ENCODE results near the gene FUT3. TPM values are rescaled to one million over a fixed set of nuclear protein-coding genes. Genes with fewer than 3 reads are reported as not detected.

Gene FUT3
- total and polyA plus RNA-seq, 2 of the 4 experiments (the other 2 are of a cell fraction), result not detected

DNA sequence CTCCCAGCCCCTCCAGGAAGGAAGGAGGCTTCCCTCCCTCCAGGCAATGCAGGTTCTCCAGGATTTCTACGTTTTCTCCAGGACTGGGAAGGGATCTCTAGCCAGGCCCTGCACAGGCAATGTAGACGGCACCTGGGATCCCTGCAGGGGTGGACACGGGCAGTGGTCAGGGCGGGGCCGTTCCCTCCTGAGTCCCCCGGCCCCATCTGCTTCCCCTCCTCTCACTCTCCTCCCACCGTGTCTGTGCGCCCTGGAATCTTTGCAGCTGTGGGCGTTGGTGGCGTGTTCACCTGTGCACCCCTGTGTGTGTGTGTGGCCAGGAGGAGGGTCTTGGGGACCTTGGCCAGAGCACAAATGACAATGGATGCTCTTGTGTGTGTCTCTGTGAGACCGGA is 36.4 kb downstream of the FUT3 start:
- Histone ChIP-seq H3K4ac (ENCODE audit: low read depth, low read length) (no peak overlapping the region), H4K8ac (ENCODE audit: low read depth in 2 of 2, low read length in 2 of 2) (no peak overlapping the region), H2AK9ac (replicated peaks; ENCODE audit: low read depth, low read length, poor library complexity) (no peak overlapping the region), H4K91ac (ENCODE audit: insufficient read depth, low read depth, low read length) (no peak overlapping the region), H3K79me1 (ENCODE audit: low read depth in 1 of 2, low read length in 2 of 2) (no peaks in the 10 kb centered on the region), H3K27ac (ENCODE audit: insufficient read depth, low read length) (no peak overlapping the region), H3K9me1 (ENCODE audit: insufficient read depth, low read length) (no peaks in the 10 kb centered on the region), H2AK5ac (ENCODE audit: low read depth, low read length) (no peak overlapping the region), H3K14ac (replicated peaks; ENCODE audit: low read depth, low read length) (no peak overlapping the region), H3K9me3 (ENCODE audit: control insufficient read depth, insufficient read depth, low read length) (no peaks in the 10 kb centered on the region), H3K4me2 (ENCODE audit: low read depth, low read length) (no peak overlapping the region), H2BK5ac (ENCODE audit: low read depth, low read length, poor library complexity, severe bottlenecking) (no peak overlapping the region), H3K9ac (ENCODE audit: low read depth, low read length) (no peak overlapping the region), H3K27me3 (ENCODE audit: control insufficient read depth, insufficient read depth, low read length) (peaks cover 20% of the 10 kb centered on the region), H2BK20ac (ENCODE audit: low read depth, low read length) (no peak overlapping the region), H2AFZ (replicated peaks; ENCODE audit: low read length, poor library complexity) (no peak overlapping the region), H3K56ac (ENCODE audit: extremely low read depth, insufficient read depth, low read length) (no peak overlapping the region), H4K20me1 (ENCODE audit: insufficient read depth, low read length) (no peaks in the 10 kb centered on the region), H2BK15ac (ENCODE audit: low read depth, low read length) (no peak overlapping the region), H2BK120ac (ENCODE audit: low read depth, low read length) (no peak overlapping the region), H3K23ac (ENCODE audit: low read depth, low read length) (no peak overlapping the region), H3K4me3 (ENCODE audit: insufficient read depth, low read depth, low read length) (no peak overlapping the region), H3K36me3 (ENCODE audit: control insufficient read depth, insufficient read depth, low read length) (no peaks in the 10 kb centered on the region), H4K5ac (ENCODE audit: low read depth, low read length) (no peak overlapping the region), H3K4me1 (ENCODE audit: control insufficient read depth, insufficient read depth, low read length) (no peaks in the 10 kb centered on the region), H3K18ac (ENCODE audit: low read depth, low read length) (no peak overlapping the region)
- TF ChIP-seq, protein P1, sequence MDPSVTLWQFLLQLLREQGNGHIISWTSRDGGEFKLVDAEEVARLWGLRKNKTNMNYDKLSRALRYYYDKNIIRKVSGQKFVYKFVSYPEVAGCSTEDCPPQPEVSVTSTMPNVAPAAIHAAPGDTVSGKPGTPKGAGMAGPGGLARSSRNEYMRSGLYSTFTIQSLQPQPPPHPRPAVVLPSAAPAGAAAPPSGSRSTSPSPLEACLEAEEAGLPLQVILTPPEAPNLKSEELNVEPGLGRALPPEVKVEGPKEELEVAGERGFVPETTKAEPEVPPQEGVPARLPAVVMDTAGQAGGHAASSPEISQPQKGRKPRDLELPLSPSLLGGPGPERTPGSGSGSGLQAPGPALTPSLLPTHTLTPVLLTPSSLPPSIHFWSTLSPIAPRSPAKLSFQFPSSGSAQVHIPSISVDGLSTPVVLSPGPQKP (IDR thresholded peaks at IDR 0.05; ENCODE audit: borderline replicate concordance, low read depth, low read length), result no peak
- TF ChIP-seq RFX5 (IDR thresholded peaks at IDR 0.05; ENCODE audit: low read depth, low read length) (no peak), NFE2L2 (IDR thresholded peaks at IDR 0.05; ENCODE audit: low read depth, low read length) (no peak), MAZ (IDR thresholded peaks at IDR 0.05; ENCODE audit: borderline replicate concordance, low read depth, low read length) (no peak), BHLHE40 (IDR thresholded peaks at IDR 0.05; ENCODE audit: low read depth, low read length) (no peak), CTCF (conservative IDR thresholded peaks at IDR 0.05; ENCODE audit: low read depth, low read length) (no peak), MAFK (IDR thresholded peaks at IDR 0.05; ENCODE audit: low read depth, low read length) (no peak), CHD1 (IDR thresholded peaks at IDR 0.05; ENCODE audit: low read depth, low read length) (no peak), MXI1 (IDR thresholded peaks at IDR 0.05; ENCODE audit: borderline replicate concordance, low read depth, low read length) (no peak), CEBPB (IDR thresholded peaks at IDR 0.05; ENCODE audit: low read depth, low read length) (no peak), SMC3 (IDR thresholded peaks at IDR 0.05; ENCODE audit: low read depth, low read length) (no peak), POLR2A (IDR thresholded peaks at IDR 0.05; ENCODE audit: low read depth, low read length) (no peak), RAD21 (IDR thresholded peaks at IDR 0.05; ENCODE audit: low read length) (no peak), FOS (IDR thresholded peaks at IDR 0.05; ENCODE audit: low read depth, low read length) (no peak), RCOR1 (IDR thresholded peaks at IDR 0.05; ENCODE audit: insufficient replicate concordance, low read length) (no peak)
- ATAC-seq (ENCODE audit: low read depth) (no peak), DNase-seq (no peak)
- no TSS peak for BruUV-seq (replicated peaks)
- in situ Hi-C loops (cut with MboI; ENCODE audit: low sequenced_read_pairs), result no loop called here
- intact Hi-C loops (cut with micrococcal nuclease), result no loop called here
- no CpG with 5 or more reads among the region's 11 CpGs for WGBS, 2 experiments (ENCODE audit: extremely low coverage in 2 of 2, insufficient read length in 1 of 2)
- dilution Hi-C loops (cut with HindIII; ENCODE audit: low sequenced_read_pairs, unreplicated experiment), result no loop called here
- CTCF ChIA-PET, result no interaction called here
- POLR2A ChIA-PET (ENCODE audit: unreplicated experiment), result no interaction called here
